Endothelial cell of umbilical vein (primary cell): ENCODE data around the gene RAB6C. TPM values are rescaled to one million over a fixed set of nuclear protein-coding genes. Genes with fewer than 3 reads are reported as not detected.
A peak's percentile ranks its signal among the peaks of the same experiment; 100 is the strongest.
"Not testable (repeated sequence)": the region's sequence is repeated elsewhere in the genome, so short reads cannot be mapped to it uniquely, and the experiment has no call there.

Source experiments
- Bru-seq: library from RNA; stranded (reverse); fragments of 400-500 nt; gene quantifications from one replicate; lab custom pipeline; 2021; lab: Mats Ljungman, UMichigan
- BruChase-seq, 2 experiments: library from RNA; stranded (reverse); fragments of 400-500 nt; gene quantifications; one replicate each; lab custom pipeline; 2021; lab: Mats Ljungman, UMichigan
- BruUV-seq: library from RNA; stranded (reverse); fragments of 400-500 nt; replicated peaks from 2 replicates; lab custom pipeline; 2021; lab: Mats Ljungman, UMichigan
- CTCF ChIA-PET: fragments of 300-600, 350-600 bp; sonication (Branson Sonifier 250); formaldehyde crosslinking; loops from one replicate; lab custom pipeline; 2021; ENCODE audit warnings: antibody characterized with exemption, inconsistent platforms; lab: Charles Lee
- POLR2A ChIA-PET: fragments of 300-600, 350-600 bp; sonication (Branson Sonifier 250); formaldehyde crosslinking; loops from one replicate; lab custom pipeline; 2021; ENCODE audit warnings: antibody characterized with exemption, inconsistent platforms; lab: Charles Lee
- DNase-seq: peaks from one replicate; pipeline ENCODE4 v3.0.0-alpha.2; 2011; ENCODE audit warnings: low read depth, low spot score
- FAIRE-seq: peaks from 2 replicates; lab custom pipeline; 2011; peaks lifted over from hg19 to GRCh38; lab: Jason Lieb, UNC
- H2AFZ ChIP-seq: 2 replicates; pipeline ENCODE4 v1.6.0; 2012; ENCODE audit warnings: low read depth, low read length, control low read depth, inconsistent platforms
- H3K27ac ChIP-seq: 2 replicates; pipeline ENCODE4 v1.5.1; 2011; ENCODE audit warnings: low read depth, mild to moderate bottlenecking, control low read depth, low read length, moderate library complexity; ENCODE audit not compliant: insufficient read depth
- H3K27me3 ChIP-seq, 2 experiments: 2 replicates each; pipeline versions ENCODE4 v1.6.0 to v1.6.1; 2011; ENCODE audit warnings: low read length in 2 of 2, mixed read lengths in 1 of 2; ENCODE audit not compliant: control insufficient read depth in 2 of 2, insufficient read depth in 2 of 2
- H3K36me3 ChIP-seq, 2 experiments: 2 replicates in 1 of 2; 3 replicates in 1 of 2; pipeline ENCODE4 v1.5.1; 2011; ENCODE audit warnings: low read length in 2 of 2, mild to moderate bottlenecking in 1 of 2, moderate library complexity in 1 of 2; ENCODE audit not compliant: control insufficient read depth in 2 of 2, insufficient read depth in 2 of 2; ENCODE audit errors: extremely low read depth in 1 of 2
- H3K4me1 ChIP-seq: 3 replicates; pipeline ENCODE4 v1.5.1; 2011; ENCODE audit warnings: mild to moderate bottlenecking, low read length; ENCODE audit not compliant: control insufficient read depth, insufficient read depth; ENCODE audit errors: extremely low read depth
- H3K4me2 ChIP-seq: 2 replicates; pipeline ENCODE4 v1.6.1; 2011; ENCODE audit warnings: low read length, control low read depth, mixed read lengths; ENCODE audit not compliant: insufficient read depth
- H3K4me3 ChIP-seq, 3 experiments: fragments of 200-600 bp in 1 of 3; sonication (generic), shearing (Covaris generic) in 1 of 3; replicated peaks in 1 of 3; 2 replicates each; pipeline ENCODE4 v1.5.1; 2011 to 2016; ENCODE audit warnings: control low read depth in 3 of 3, low read length in 3 of 3, mild to moderate bottlenecking in 2 of 3, inconsistent platforms in 1 of 3, low read depth in 1 of 3, moderate library complexity in 1 of 3; ENCODE audit not compliant: insufficient read depth in 1 of 3
- H3K79me2 ChIP-seq: 2 replicates; pipeline ENCODE4 v1.6.0; 2012; ENCODE audit warnings: low read length, inconsistent platforms; ENCODE audit not compliant: control insufficient read depth, insufficient read depth
- H3K9ac ChIP-seq: replicated peaks from 2 replicates; pipeline ENCODE3; 2011; ENCODE audit warnings: low read length, control low read depth; ENCODE audit not compliant: insufficient read depth; ENCODE audit errors: extremely low read depth
- H3K9me1 ChIP-seq: replicated peaks from 3 replicates; pipeline ENCODE4 v1.6.0; 2011; ENCODE audit warnings: mild to moderate bottlenecking, low read length; ENCODE audit not compliant: control insufficient read depth, insufficient read depth; ENCODE audit errors: extremely low read depth
- H3K9me3 ChIP-seq: replicated peaks from 2 replicates; pipeline ENCODE4 v1.5.1; 2012; ENCODE audit warnings: low read length, inconsistent platforms; ENCODE audit not compliant: control insufficient read depth, insufficient read depth
- H4K20me1 ChIP-seq: replicated peaks from 2 replicates; pipeline ENCODE3; 2011; ENCODE audit warnings: mild to moderate bottlenecking, low read length; ENCODE audit not compliant: control insufficient read depth, insufficient read depth; ENCODE audit errors: extremely low read depth
- POLR2A ChIP-seq: IDR thresholded peaks from 2 replicates; pipeline ENCODE4 v1.6.1; 2012; ENCODE audit warnings: low read depth, mild to moderate bottlenecking, control low read depth, low read length
- dilution Hi-C: fragments of 300-500 bp; cut with MboI; formaldehyde crosslinking; loops from one replicate; pipeline ENCODE4 v1.15.0; 2019; ENCODE audit warnings: low sequenced_read_pairs; ENCODE audit not compliant: extremely low pct_ligation_motif_present
- intact Hi-C: fragments of 100-400 bp; cut with micrococcal nuclease; formaldehyde crosslinking; loops from one replicate; pipeline ENCODE4 v1.10.0; 2022
- long read RNA-seq: library from polyadenylated mRNA; stranded (forward); transcript quantifications from one replicate; pipeline ENCODE4 v2.0.0, GENCODE V29; 2021
- polyA minus RNA-seq, 3 experiments: library from RNA; depleted of rRNA, polyadenylated mRNA; stranded (reverse); fragments of >200 nt; gene quantifications; 1 replicate in 1 of 3; 2 replicates in 2 of 3; pipeline ENCODE4 v1.2.3, GENCODE V29; 2011
- polyA plus RNA-seq, 4 experiments: library from polyadenylated mRNA; depleted of rRNA in 3 of 4; stranded (reverse) in 3 of 4; unstranded in 1 of 4; fragments of >200 nt; gene quantifications; 2 replicates each; pipeline versions ENCODE4 v1.2.1 to v1.2.3, GENCODE V29; 2011 to 2012; ENCODE audit warnings: missing spikeins in 1 of 4
- total RNA-seq: library from RNA; stranded (reverse); gene quantifications from 2 replicates; pipeline ENCODE4 v1.2.3, GENCODE V29; 2021

RAB6C gene
- total RNA-seq (not detected in 2 replicates), polyA plus RNA-seq (not detected in 2 replicates), polyA minus RNA-seq (not detected in 2 replicates), Bru-seq, nascent RNA (not detected), BruChase-seq, experiment 1, labeled RNA remaining after a 6-hour chase (not detected), BruChase-seq, experiment 2, labeled RNA remaining after a 2-hour chase (not detected)
- polyA plus RNA-seq (2011; cell fraction: cytosol; rRNA removed) = 0.04 TPM in 1 of 2 replicates, not detected in the other
- not detected in 2 replicates for polyA plus RNA-seq (2011; cell fraction: nucleus; rRNA removed)
- 0.07 TPM in 1 of 2 replicates, not detected in the other for polyA plus RNA-seq (2012)
- polyA minus RNA-seq (2011; cell fraction: cytosol; rRNA and poly(A)+ RNA removed) = not detected
- 0.14 TPM in 1 of 2 replicates, not detected in the other for polyA minus RNA-seq (2011; cell fraction: nucleus; rRNA and poly(A)+ RNA removed)
- long read RNA-seq = 0 reads

- dilution Hi-C loops, H3K9me3 ChIP-seq, H3K9me1 ChIP-seq, BruUV-seq, CTCF ChIA-PET, H3K36me3 ChIP-seq, POLR2A ChIA-PET, H3K27ac ChIP-seq, FAIRE-seq, H4K20me1 ChIP-seq, H3K4me1 ChIP-seq, intact Hi-C loops, H3K79me2 ChIP-seq, H3K4me2 ChIP-seq, H3K9ac ChIP-seq: not testable (repeated sequence)
- Histone ChIP-seq H2AFZ (peak within 1 kb of the TSS; percentile 54), H3K27me3 (peaks cover 7 to 11% of the 10 kb centered on the region in 2 experiments), H3K4me3 (peak within 1 kb of the TSS in 1 of 3 experiments; percentile 10)
- DNase-seq = peak; percentile 2
Measured at GRCh38 chr2:129979629-129980155, at the start of gene RAB6C. RAB6C (plus strand) TSS chr2:129979666; CDS start chr2:129980116, 450 bp downstream.

- DNase-seq (no peak), FAIRE-seq (no peak)
- Histone ChIP-seq H3K9me3 (no peaks in the 10 kb centered on the region), H3K27ac (no peak overlapping the region), H2AFZ (no peak overlapping the region), H3K36me3 (no peaks in the 10 kb centered on the region), H3K79me2 (no peaks in the 10 kb centered on the region), H3K9ac (no peak overlapping the region), H3K4me1 (no peaks in the 10 kb centered on the region), H3K9me1 (no peaks in the 10 kb centered on the region), H3K4me3 (no peak overlapping the region), H3K27me3 (peaks cover 2 to 3% of the 10 kb centered on the region in 2 experiments), H4K20me1 (no peaks in the 10 kb centered on the region), H3K4me2 (no peak overlapping the region)
- intact Hi-C loops = no loop called here
- dilution Hi-C loops = no loop called here
- no TSS peak for BruUV-seq
- POLR2A ChIA-PET = no interaction called here
- TF ChIP-seq POLR2A = no peak
- CTCF ChIA-PET = no interaction called here
Measured at GRCh38 chr2:129930451-129930850, 49.0 kb upstream of the RAB6C start.

- H3K79me2 ChIP-seq, FAIRE-seq, H3K4me2 ChIP-seq, H3K27ac ChIP-seq, H3K4me3 ChIP-seq, H3K9ac ChIP-seq, H3K9me3 ChIP-seq, BruUV-seq, dilution Hi-C loops, H3K36me3 ChIP-seq, intact Hi-C loops, H3K9me1 ChIP-seq, DNase-seq, H2AFZ ChIP-seq, POLR2A ChIA-PET, H3K4me1 ChIP-seq, H3K27me3 ChIP-seq, H4K20me1 ChIP-seq: not testable (repeated sequence)
- CTCF ChIA-PET = interaction anchor here (0.6 to 1.6 kb wide), 2 partner anchors 10 to 17 kb away, joined by 3 read pairs; no protein-coding TSS in a partner anchor
Measured at GRCh38 chr2:129933387-129933786, 46.1 kb upstream of the RAB6C start.
